B cell (primary cell): ENCODE measurements around the gene ZNF827. TPM values are rescaled to one million over a fixed set of nuclear protein-coding genes. Genes with fewer than 3 reads are reported as not detected.

Experiments
- ATAC-seq: fragments of 200-7000 bp; cut with Tn5 transposase; one replicate; pipeline ENCODE4 v1.10.0; 2021; ENCODE audit warnings: low read depth, mild to moderate bottlenecking, moderate number of reproducible peaks, moderate library complexity
- CTCF ChIA-PET: fragments of 350-600 bp; sonication (Branson Sonifier 250); formaldehyde crosslinking; loops from one replicate; lab custom pipeline; 2021; ENCODE audit warnings: antibody characterized with exemption, inconsistent platforms; lab: Charles Lee
- POLR2A ChIA-PET: fragments of 350-600 bp; sonication (Branson Sonifier 250); formaldehyde crosslinking; loops from one replicate; lab custom pipeline; 2021; ENCODE audit warnings: antibody characterized with exemption; lab: Charles Lee
- DNase-seq: peaks from one replicate; pipeline ENCODE4 v3.0.0; 2013
- H2AFZ ChIP-seq: 2 replicates; pipeline ENCODE4 v1.6.1; 2012; ENCODE audit warnings: mild to moderate bottlenecking, low read depth, low read length; ENCODE audit not compliant: insufficient read depth, poor library complexity, severe bottlenecking
- H3K27ac ChIP-seq, 2 donors: 1 replicate in 1 of 2; 2 replicates in 1 of 2; pipeline ENCODE4 v1.5.1; 2012 to 2013; ENCODE audit warnings: low read length in 2 of 2, mild to moderate bottlenecking in 2 of 2, moderate library complexity in 1 of 2
- H3K27me3 ChIP-seq, 4 experiments: fragments of 200-600 bp in 1 of 4; sonication (generic) in 1 of 4; replicated peaks in 1 of 4; 1 replicate in 2 of 4; 2 replicates in 2 of 4; pipeline versions ENCODE4 v1.6.1 to v1.7.0; 2013 to 2016; ENCODE audit warnings: low read length in 3 of 4, mild to moderate bottlenecking in 2 of 4, mixed read lengths in 1 of 4, moderate library complexity in 1 of 4; ENCODE audit not compliant: insufficient read depth in 4 of 4, control insufficient read depth in 3 of 4; ENCODE audit errors: control extremely low read depth in 1 of 4
- H3K36me3 ChIP-seq, 2 experiments: replicated peaks in 1 of 2; 1 replicate in 1 of 2; 2 replicates in 1 of 2; pipeline versions ENCODE4 v1.6.1 to v1.7.1; 2013; ENCODE audit warnings: low read length in 1 of 2; ENCODE audit not compliant: insufficient read depth in 2 of 2, control insufficient read depth in 1 of 2; ENCODE audit errors: control extremely low read depth in 1 of 2, extremely low read depth in 1 of 2
- H3K4me1 ChIP-seq, 2 donors: fragments of 200-600 bp in 1 of 2; sonication (generic) in 1 of 2; 1 replicate in 1 of 2; 2 replicates in 1 of 2; pipeline versions ENCODE4 v1.5.1 to v1.6.1; 2013 to 2017; ENCODE audit warnings: low read length in 2 of 2; ENCODE audit not compliant: control insufficient read depth in 2 of 2, insufficient read depth in 2 of 2
- H3K4me2 ChIP-seq: replicated peaks from 2 replicates; pipeline ENCODE3; 2012; ENCODE audit warnings: mild to moderate bottlenecking, low read depth, low read length; ENCODE audit not compliant: poor library complexity, severe bottlenecking
- H3K4me3 ChIP-seq, 5 experiments: fragments of 200-600 bp in 1 of 5; sonication (generic) in 1 of 5; 1 replicate in 3 of 5; 2 replicates in 2 of 5; pipeline versions ENCODE4 v1.5.1 to v1.7.0; 2011 to 2016; ENCODE audit warnings: low read length in 4 of 5, mild to moderate bottlenecking in 4 of 5, low read depth in 2 of 5, control low read depth in 1 of 5, moderate library complexity in 1 of 5; ENCODE audit not compliant: insufficient read depth in 1 of 5; ENCODE audit errors: control extremely low read depth in 1 of 5, extremely low read depth in 1 of 5
- H3K79me2 ChIP-seq: fragments of 200-600 bp; sonication (generic); one replicate; pipeline ENCODE4 v1.6.0; 2016; ENCODE audit warnings: low read length; ENCODE audit not compliant: control insufficient read depth, insufficient read depth
- H3K9ac ChIP-seq: fragments of 200-600 bp; sonication (generic); 2 replicates; pipeline ENCODE4 v1.6.1; 2017; ENCODE audit warnings: mild to moderate bottlenecking, low read length, moderate library complexity
- H3K9me3 ChIP-seq, 3 donors: one replicate each; pipeline versions ENCODE4 v1.6.1 to v1.7.1; 2013; ENCODE audit warnings: low read length in 2 of 3; ENCODE audit not compliant: control insufficient read depth in 2 of 3, insufficient read depth in 1 of 3; ENCODE audit errors: control extremely low read depth in 1 of 3
- H4K20me1 ChIP-seq: 2 replicates; pipeline ENCODE4 v1.6.0; 2012; ENCODE audit warnings: mild to moderate bottlenecking, low read length; ENCODE audit not compliant: insufficient read depth, control insufficient read depth, poor library complexity, severe bottlenecking
- H3K27ac Mint-ChIP-seq: one replicate; pipeline ENCODE4 v1.8.0; 2021; ENCODE audit warnings: mixed read lengths
- H3K27me3 Mint-ChIP-seq: one replicate; pipeline ENCODE4 v1.8.0; 2021; ENCODE audit warnings: mixed read lengths
- H3K4me1 Mint-ChIP-seq: one replicate; pipeline ENCODE4 v1.8.0; 2021; ENCODE audit warnings: mixed read lengths
- H3K4me3 Mint-ChIP-seq: one replicate; pipeline ENCODE4 v1.8.0; 2021; ENCODE audit warnings: mixed read lengths
- H3K9me3 Mint-ChIP-seq: one replicate; pipeline ENCODE4 v1.8.0; 2022; ENCODE audit warnings: mixed read lengths; ENCODE audit not compliant: insufficient read depth
- EZH2 ChIP-seq: IDR thresholded peaks from 2 replicates; pipeline ENCODE4 v1.6.1; 2012; ENCODE audit warnings: borderline replicate concordance, low read depth, mild to moderate bottlenecking, moderate library complexity, low read length; ENCODE audit not compliant: insufficient read depth, poor library complexity, severe bottlenecking
- WGBS: methylation state at CpG from one replicate; pipeline ENCODE4 v1.1.5; 2013; ENCODE audit warnings: missing lambda C conversion rate; ENCODE audit not compliant: insufficient coverage; 5-methylcytosine and 5-hydroxymethylcytosine counted together
- intact Hi-C: fragments of 100-400 bp; cut with micrococcal nuclease; formaldehyde crosslinking; loops from one replicate; pipeline ENCODE4 v1.10.0; 2022
- polyA plus RNA-seq: library from polyadenylated mRNA; depleted of rRNA; stranded (reverse); fragments of >200 nt; gene quantifications from 2 replicates; pipeline ENCODE4 v1.2.3, GENCODE V29; 2012
- total RNA-seq, 2 donors: library from RNA; stranded (reverse); fragments of 120-200 nt in 1 of 2; gene quantifications; 1 replicate in 1 of 2; 2 replicates in 1 of 2; pipeline versions ENCODE4 v1.2.3 to v1.2.4, GENCODE V29; 2013 to 2022
- TF ChIP-seq, protein P1 (sequence below): fragments of 200-600 bp; IDR thresholded peaks from one replicate; pipeline ENCODE4 v1.8.0; 2022; ENCODE audit warnings: antibody characterized with exemption, mild to moderate bottlenecking

The ZNF827 gene
- total and polyA plus RNA-seq, 2 donors (not counting 1 experiment from before 2014, with no cell fraction given) = 20.6 to 30.1 TPM

DNA sequence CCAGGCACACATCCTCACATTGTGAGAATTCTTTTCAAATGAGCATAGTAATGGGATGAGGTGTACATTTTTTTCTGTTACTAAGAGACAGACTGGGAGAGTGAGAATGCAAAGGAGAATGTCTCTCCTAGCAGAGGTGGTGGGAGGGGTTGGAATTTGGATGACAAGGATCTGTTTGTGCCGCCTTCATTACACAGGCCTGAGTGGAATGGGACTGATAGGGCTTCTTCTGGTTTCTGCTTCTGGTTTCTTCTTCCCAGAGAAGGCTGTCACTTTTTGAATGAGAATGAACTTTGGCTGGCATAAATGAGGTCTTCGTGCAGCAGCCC, 203.3 kb downstream of the ZNF827 start:
- no peaks in the 10 kb centered on the region for H3K36me3 ChIP-seq
- H3K9ac ChIP-seq = no peak overlapping the region
- WGBS = 44% methylated on average over 1 of the region's 2 CpGs
- Mint-ChIP-seq H3K4me1 (peaks cover 20% of the 10 kb centered on the region), H3K27me3 (peaks cover 7% of the 10 kb centered on the region), H3K4me3 (no peak overlapping the region), H3K27ac (no peak overlapping the region), H3K9me3 (no peaks in the 10 kb centered on the region)
- no peak overlapping the region for H3K27ac ChIP-seq
- ATAC-seq (no peak), DNase-seq (no peak)
- POLR2A ChIA-PET = no interaction called here
- H3K4me1 ChIP-seq = peaks cover 5 to 14% of the 10 kb centered on the region in 2 donors
- H2AFZ ChIP-seq = no peak overlapping the region
- intact Hi-C loops = no loop called here
- no peaks in the 10 kb centered on the region for H3K79me2 ChIP-seq
- H3K4me2 ChIP-seq = no peak overlapping the region
- peaks cover 0 to 4% (median 2%) of the 10 kb centered on the region in 4 experiments for H3K27me3 ChIP-seq
- H3K4me3 ChIP-seq = no peak overlapping the region
- no peaks in the 10 kb centered on the region for H4K20me1 ChIP-seq
- TF ChIP-seq, protein P1, sequence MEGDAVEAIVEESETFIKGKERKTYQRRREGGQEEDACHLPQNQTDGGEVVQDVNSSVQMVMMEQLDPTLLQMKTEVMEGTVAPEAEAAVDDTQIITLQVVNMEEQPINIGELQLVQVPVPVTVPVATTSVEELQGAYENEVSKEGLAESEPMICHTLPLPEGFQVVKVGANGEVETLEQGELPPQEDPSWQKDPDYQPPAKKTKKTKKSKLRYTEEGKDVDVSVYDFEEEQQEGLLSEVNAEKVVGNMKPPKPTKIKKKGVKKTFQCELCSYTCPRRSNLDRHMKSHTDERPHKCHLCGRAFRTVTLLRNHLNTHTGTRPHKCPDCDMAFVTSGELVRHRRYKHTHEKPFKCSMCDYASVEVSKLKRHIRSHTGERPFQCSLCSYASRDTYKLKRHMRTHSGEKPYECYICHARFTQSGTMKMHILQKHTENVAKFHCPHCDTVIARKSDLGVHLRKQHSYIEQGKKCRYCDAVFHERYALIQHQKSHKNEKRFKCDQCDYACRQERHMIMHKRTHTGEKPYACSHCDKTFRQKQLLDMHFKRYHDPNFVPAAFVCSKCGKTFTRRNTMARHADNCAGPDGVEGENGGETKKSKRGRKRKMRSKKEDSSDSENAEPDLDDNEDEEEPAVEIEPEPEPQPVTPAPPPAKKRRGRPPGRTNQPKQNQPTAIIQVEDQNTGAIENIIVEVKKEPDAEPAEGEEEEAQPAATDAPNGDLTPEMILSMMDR = no peak
- no peak for TF ChIP-seq EZH2
- CTCF ChIA-PET = no interaction called here
- peaks cover 0 to 1% (median 0%) of the 10 kb centered on the region in 3 donors for H3K9me3 ChIP-seq

DNA sequence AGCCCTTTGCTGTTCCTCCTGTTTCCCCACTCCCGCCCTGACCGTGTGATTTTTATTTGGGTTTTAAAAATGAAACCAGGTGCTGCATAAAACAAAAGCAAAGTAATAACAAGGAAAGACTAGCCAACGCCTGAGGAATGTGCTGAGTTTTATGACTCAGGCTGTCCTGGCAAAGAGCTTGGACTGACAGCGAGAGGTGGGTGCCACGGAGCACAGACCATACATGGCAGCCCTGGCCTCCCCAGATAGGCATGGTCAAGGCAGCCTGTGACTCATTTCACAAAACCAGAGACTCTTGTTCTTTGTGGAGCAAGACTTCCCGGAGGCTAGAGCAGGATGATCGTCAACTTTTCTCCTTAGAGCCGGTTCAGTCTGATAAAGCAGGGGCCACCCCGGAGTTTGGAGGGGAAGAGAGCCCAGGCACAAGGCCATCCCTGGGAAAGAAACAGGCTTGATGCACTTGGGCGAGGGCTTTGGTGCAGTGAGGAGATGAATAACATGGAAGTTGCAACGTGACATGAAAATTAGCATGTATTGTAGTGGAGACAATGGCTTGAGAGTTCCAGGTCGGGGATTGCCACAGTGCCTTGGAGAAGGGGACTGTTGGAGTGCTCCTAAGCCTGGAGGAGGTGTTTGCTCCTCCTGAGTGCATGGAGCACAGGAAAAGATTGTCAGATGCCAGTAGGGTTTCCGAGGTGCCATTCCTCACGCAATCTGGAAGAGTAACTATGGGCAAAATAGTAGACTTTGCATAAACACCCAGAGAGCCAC, 203.9 kb downstream of the ZNF827 start:
- no peaks in the 10 kb centered on the region for H3K79me2 ChIP-seq
- peaks cover 0 to 1% (median 0%) of the 10 kb centered on the region in 3 donors for H3K9me3 ChIP-seq
- intact Hi-C loops = no loop called here
- H3K4me1 Mint-ChIP-seq = peaks cover 20% of the 10 kb centered on the region
- no peaks in the 10 kb centered on the region for H3K9me3 Mint-ChIP-seq
- H3K27ac ChIP-seq = no peak overlapping the region
- no peak overlapping the region for H3K4me3 ChIP-seq
- CTCF ChIA-PET = no interaction called here
- ATAC-seq = no peak
- no peaks in the 10 kb centered on the region for H3K36me3 ChIP-seq
- H3K4me1 ChIP-seq = peaks cover 5 to 14% of the 10 kb centered on the region in 2 donors
- peak overlapping the region; percentile 36 for H2AFZ ChIP-seq
- peaks cover 13% of the 10 kb centered on the region for H3K27me3 Mint-ChIP-seq
- TF ChIP-seq, protein P1 = no peak
- no peak for TF ChIP-seq EZH2
- DNase-seq = no peak
- H3K4me3 Mint-ChIP-seq = peak overlapping the region; percentile 80
- H3K27me3 ChIP-seq = peaks cover 0 to 4% (median 2%) of the 10 kb centered on the region in 4 experiments
- H4K20me1 ChIP-seq = no peaks in the 10 kb centered on the region
- POLR2A ChIA-PET = no interaction called here
- no peak overlapping the region for H3K27ac Mint-ChIP-seq
- H3K4me2 ChIP-seq = peak overlapping the region; percentile 17
- no peak overlapping the region for H3K9ac ChIP-seq
- 72% methylated on average over 12 of the region's 14 CpGs for WGBS
